AG10803 (cell line): ENCODE measurements around the gene HERC3.
A peak's percentile ranks its signal among the peaks of the same experiment; 100 is the strongest.
"Not testable (repeated sequence)": the region's sequence is repeated elsewhere in the genome, so short reads cannot be mapped to it uniquely, and the experiment has no call there.

ENCODE experiments used
- DNase-seq: peaks from one replicate; pipeline ENCODE4 v3.0.0; 2010; ENCODE audit warnings: low read depth
- H3K4me3 ChIP-seq: 2 replicates; pipeline ENCODE4 v1.5.1; 2011; ENCODE audit warnings: mild to moderate bottlenecking, low read length, control low read depth
- TF ChIP-seq, protein P1 (sequence below): conservative IDR thresholded peaks from 2 replicates; pipeline ENCODE4 v1.5.1; 2011; ENCODE audit warnings: mild to moderate bottlenecking, low read length, control low read depth, inconsistent platforms

The HERC3 gene

DNA sequence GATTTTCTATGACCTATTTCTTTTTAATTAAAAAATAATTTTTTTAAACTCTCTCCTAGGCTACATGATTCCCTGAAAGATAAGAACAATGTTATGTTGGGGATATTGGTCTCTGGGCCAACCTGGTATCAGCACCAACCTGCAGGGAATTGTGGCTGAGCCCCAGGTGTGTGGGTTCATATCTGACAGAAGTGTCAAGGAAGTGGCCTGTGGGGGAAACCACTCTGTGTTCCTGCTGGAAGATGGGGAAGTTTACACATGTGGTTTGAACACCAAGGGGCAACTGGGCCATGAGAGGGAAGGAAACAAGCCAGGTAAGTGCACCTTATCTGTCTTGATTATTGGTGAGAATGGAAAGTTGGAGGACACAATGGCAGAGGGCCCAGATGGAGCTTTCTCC is 13.5 kb downstream of the HERC3 start:
- TF ChIP-seq, protein P1, sequence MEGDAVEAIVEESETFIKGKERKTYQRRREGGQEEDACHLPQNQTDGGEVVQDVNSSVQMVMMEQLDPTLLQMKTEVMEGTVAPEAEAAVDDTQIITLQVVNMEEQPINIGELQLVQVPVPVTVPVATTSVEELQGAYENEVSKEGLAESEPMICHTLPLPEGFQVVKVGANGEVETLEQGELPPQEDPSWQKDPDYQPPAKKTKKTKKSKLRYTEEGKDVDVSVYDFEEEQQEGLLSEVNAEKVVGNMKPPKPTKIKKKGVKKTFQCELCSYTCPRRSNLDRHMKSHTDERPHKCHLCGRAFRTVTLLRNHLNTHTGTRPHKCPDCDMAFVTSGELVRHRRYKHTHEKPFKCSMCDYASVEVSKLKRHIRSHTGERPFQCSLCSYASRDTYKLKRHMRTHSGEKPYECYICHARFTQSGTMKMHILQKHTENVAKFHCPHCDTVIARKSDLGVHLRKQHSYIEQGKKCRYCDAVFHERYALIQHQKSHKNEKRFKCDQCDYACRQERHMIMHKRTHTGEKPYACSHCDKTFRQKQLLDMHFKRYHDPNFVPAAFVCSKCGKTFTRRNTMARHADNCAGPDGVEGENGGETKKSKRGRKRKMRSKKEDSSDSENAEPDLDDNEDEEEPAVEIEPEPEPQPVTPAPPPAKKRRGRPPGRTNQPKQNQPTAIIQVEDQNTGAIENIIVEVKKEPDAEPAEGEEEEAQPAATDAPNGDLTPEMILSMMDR, result no peak
- no peak overlapping the region for H3K4me3 ChIP-seq
- no peak for DNase-seq

DNA sequence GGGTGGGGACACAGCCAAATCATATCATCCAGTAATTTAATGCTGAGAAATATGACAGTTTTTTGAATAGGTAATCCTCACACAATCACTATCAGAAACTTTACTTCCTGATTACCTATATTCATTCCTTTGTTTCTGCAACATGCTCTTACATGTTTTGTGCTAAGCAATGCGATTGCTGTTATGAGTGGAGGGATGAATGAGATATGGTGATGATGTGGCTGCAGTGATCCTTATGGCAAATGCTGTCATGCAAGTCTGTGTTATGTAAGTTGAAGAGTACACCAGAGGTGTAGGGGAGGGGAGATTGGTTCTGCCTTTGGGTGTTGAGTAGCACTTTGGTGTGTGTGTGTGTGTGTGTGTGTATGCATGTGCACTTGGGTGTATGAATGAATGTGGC is 14.6 kb downstream of the HERC3 start:
- no peak overlapping the region for H3K4me3 ChIP-seq
- DNase-seq, result no peak
- TF ChIP-seq, protein P1, result no peak

DNA sequence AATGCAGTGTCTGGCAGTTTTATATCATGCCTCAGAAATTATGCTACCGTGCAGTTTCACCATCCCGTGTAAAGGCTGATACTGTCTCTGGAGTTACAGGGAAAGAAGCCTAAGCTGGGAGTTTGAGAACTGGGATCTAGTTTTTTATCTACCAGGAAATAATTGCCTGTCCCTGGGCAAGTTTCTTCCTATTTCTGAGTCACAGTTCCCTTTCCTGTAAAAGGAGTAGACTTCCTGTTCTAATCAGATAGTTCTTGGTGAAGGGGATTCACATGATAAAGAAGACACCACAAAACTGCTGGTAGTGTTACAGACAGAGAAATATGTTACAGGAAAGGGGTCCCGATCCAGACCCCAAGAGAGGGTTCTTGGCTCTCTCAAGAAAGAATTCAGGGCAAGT is 17.1 kb downstream of the HERC3 start:
- DNase-seq, result no peak
- TF ChIP-seq, protein P1, result no peak
- no peak overlapping the region for H3K4me3 ChIP-seq

DNA sequence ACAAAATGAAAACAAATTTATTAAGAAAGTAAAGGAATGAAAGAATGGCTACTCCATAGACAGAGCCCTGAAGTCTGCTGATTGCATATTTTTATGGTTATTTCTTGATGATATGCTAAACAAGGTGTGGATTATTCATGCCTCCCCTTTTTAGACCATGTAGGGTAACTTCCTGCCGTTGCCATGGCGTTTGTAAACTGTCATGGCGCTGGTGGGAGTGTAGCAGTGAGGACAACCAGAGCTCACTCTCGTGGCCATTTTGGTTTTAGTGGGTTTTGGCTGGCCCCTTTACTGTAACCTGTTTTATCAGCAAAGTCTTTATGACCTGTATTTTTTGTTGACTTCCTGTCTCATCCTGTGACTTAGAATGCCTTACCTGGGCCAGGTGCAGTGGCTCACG is 17.5 kb downstream of the HERC3 start:
- H3K4me3 ChIP-seq, DNase-seq: not testable (repeated sequence)

DNA sequence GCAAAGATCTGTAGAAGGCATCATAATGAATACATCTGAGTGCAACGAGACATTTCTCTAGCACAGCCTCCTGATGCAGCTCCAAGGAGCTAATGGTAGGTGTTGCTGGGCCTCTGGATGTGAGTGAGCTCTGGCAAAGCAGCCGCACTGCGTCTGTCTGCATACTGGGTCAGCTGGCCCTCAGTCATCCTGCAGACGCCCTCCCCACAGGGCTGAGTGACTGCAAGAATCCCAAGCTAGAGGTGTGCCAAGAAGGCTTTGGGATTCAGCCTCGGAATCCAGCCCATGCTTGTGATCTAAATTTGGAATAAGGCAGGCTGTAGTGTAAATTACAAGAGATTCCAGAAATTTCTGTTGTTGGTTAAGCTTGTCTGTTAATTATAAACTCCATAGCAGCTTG is 18.5 kb downstream of the HERC3 start:
- peak; percentile 94 for DNase-seq
- H3K4me3 ChIP-seq, result no peak overlapping the region
- TF ChIP-seq, protein P1, result no peak

DNA sequence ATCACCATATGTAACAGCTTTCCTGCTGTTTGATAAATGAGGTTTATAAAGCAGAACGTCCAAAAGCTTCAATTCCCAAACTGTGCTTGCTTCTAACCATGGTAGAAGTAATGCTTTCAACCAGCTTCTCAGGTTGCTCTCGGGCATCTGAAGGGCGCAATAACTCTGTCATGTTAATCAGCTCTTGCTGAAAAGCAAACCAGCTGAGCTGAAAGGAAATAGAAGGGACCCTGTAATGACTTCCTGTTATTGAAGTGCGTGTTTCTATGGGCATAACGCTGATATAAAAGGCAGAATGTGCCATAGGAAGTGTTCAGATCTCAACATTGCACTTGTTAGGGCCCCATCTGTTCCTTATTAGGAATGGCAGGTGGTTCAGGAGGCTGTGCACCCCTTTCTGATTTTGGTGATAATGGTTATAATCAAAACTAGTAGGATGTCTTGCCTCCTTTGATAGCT is 21.2 kb downstream of the HERC3 start:
- DNase-seq, result no peak
- no peak overlapping the region for H3K4me3 ChIP-seq
- TF ChIP-seq, protein P1, result no peak

DNA sequence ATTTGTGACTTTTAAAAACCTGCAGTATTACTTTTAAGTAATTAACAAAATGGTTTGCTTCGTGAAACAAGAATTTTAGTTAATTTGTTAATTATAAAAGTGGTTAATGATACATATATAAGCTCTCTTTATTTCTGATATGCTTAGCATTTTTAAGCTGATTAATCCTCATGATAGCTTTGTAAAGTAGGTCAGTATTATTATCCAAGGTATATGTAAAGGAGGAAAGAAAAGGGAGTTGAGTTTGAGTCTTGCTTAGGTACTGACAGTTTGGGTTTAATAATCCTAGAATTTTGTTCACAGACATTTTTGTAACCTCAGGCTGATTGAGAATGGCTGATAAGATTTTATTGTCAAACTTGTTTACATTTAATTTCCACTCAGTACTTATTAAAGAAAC is 21.8 kb downstream of the HERC3 start:
- DNase-seq, result no peak
- H3K4me3 ChIP-seq, result no peak overlapping the region
- TF ChIP-seq, protein P1, result no peak
